ES-I3 (cell line): ENCODE data around the gene ATP10B.

ENCODE experiments used
- H3K36me3 ChIP-seq: 2 replicates; pipeline ENCODE4 v1.6.1; 2013; ENCODE audit warnings: mild to moderate bottlenecking, low read length, control low read depth, moderate library complexity; ENCODE audit not compliant: insufficient read depth
- H3K4me1 ChIP-seq: 2 replicates; pipeline ENCODE4 v1.6.1; 2013; ENCODE audit warnings: mild to moderate bottlenecking, control low read depth, low read length; ENCODE audit not compliant: insufficient read depth
- H3K9ac ChIP-seq: 2 replicates; pipeline ENCODE4 v1.6.1; 2013; ENCODE audit warnings: low read depth, mild to moderate bottlenecking, low read length, moderate library complexity
- H3K9me3 ChIP-seq: 2 replicates; pipeline ENCODE4 v1.6.1; 2013; ENCODE audit warnings: mild to moderate bottlenecking, low read length, moderate library complexity; ENCODE audit not compliant: control insufficient read depth, insufficient read depth

Gene ATP10B

GRCh38 chr5:160665460-160665859, 186.6 kb downstream of the ATP10B start:
- H3K9me3 ChIP-seq = no peaks in the 10 kb centered on the region
- no peaks in the 10 kb centered on the region for H3K36me3 ChIP-seq
- no peaks in the 10 kb centered on the region; the same call in 1 of the 2 replicates for H3K4me1 ChIP-seq
- H3K9ac ChIP-seq = no peak overlapping the region

GRCh38 chr5:160660132-160660531, 191.9 kb downstream of the ATP10B start:
- Histone ChIP-seq H3K4me1 (peaks cover 5% of the 10 kb centered on the region; the same call in 1 of the 2 replicates), H3K9me3 (no peaks in the 10 kb centered on the region), H3K36me3 (no peaks in the 10 kb centered on the region), H3K9ac (no peak overlapping the region)

- no peak overlapping the region for H3K9ac ChIP-seq
- 0 out of 2 replicates have a peak, but pooled peaks cover 5% of the 10 kb centered on the region for H3K4me1 ChIP-seq
- H3K36me3 ChIP-seq = no peaks in the 10 kb centered on the region
- H3K9me3 ChIP-seq = no peaks in the 10 kb centered on the region
Observed at GRCh38 chr5:160657622-160658458, 194.2 kb downstream of the ATP10B start.

- no peak overlapping the region for H3K9ac ChIP-seq
- 0 out of 2 replicates have a peak, but pooled peaks cover 5% of the 10 kb centered on the region for H3K4me1 ChIP-seq
- H3K36me3 ChIP-seq = no peaks in the 10 kb centered on the region
- H3K9me3 ChIP-seq = no peaks in the 10 kb centered on the region
Observed at GRCh38 chr5:160657068-160657507, 194.9 kb downstream of the ATP10B start.

GRCh38 chr5:160655717-160656116, 196.3 kb downstream of the ATP10B start:
- Histone ChIP-seq H3K36me3 (no peaks in the 10 kb centered on the region), H3K4me1 (0 out of 2 replicates have a peak, but pooled peaks cover 5% of the 10 kb centered on the region), H3K9me3 (no peaks in the 10 kb centered on the region), H3K9ac (no peak overlapping the region)

DNA sequence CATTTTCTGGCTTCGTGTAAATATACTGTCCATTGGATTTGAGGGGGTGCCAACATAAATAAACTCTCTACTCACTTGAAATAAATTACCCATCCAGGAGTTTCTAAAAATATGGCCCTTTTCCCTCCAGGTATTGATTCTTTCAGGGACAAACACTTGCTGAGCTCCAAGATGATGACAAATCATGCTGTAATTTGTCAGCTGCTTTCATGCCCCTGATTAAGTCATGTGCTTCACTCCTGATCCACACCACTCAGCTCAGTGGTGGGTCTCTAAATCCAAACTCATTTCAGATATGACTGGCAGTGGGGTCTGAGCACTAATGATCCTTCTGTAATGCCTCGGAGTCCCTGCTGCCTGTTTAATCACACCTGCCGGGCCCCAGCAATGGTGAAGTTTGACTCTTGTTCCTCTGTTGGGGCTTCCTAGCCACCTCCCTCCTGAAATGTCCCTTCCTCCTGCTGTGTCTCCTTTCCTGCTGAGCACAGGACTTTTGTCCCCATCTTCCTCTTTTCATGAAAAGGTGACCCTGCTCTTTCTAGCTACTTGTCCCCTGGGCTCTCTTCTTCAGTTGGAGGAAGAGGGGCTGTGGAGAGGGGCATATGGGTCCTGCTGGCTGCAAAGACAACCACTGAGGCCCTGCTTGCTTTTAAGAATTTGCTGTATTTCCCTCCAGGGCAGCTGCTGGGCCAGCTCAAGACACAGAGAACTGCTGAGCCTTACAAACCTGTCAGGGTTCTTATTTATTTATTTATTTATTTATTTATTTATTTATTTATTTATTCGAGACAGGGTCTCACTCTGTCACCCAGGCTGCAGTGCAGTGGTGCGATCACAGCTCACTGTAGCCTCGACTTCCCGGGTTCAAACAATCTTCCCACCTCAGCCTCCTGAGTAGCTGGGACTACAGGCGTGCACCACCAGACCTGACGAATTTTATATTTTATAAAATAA, 200.0 kb downstream of the ATP10B start:
- Histone ChIP-seq H3K36me3 (no peaks in the 10 kb centered on the region), H3K4me1 (0 out of 2 replicates have a peak, but pooled peaks cover 1% of the 10 kb centered on the region), H3K9me3 (no peaks in the 10 kb centered on the region), H3K9ac (no peak overlapping the region)

GRCh38 chr5:160649304-160649703, 202.7 kb downstream of the ATP10B start:
- H3K36me3 ChIP-seq = no peaks in the 10 kb centered on the region
- H3K9ac ChIP-seq = no peak overlapping the region
- H3K4me1 ChIP-seq = no peaks in the 10 kb centered on the region
- H3K9me3 ChIP-seq = no peaks in the 10 kb centered on the region

- H3K36me3 ChIP-seq = no peaks in the 10 kb centered on the region
- no peaks in the 10 kb centered on the region for H3K4me1 ChIP-seq
- H3K9me3 ChIP-seq = no peaks in the 10 kb centered on the region
- H3K9ac ChIP-seq = no peak overlapping the region
Observed at GRCh38 chr5:160646033-160646432, 206.0 kb downstream of the ATP10B start.

GRCh38 chr5:160643616-160644240, 208.3 kb downstream of the ATP10B start:
- no peaks in the 10 kb centered on the region for H3K4me1 ChIP-seq
- no peak overlapping the region for H3K9ac ChIP-seq
- H3K36me3 ChIP-seq = no peaks in the 10 kb centered on the region
- H3K9me3 ChIP-seq = no peaks in the 10 kb centered on the region

- Histone ChIP-seq H3K9me3 (no peaks in the 10 kb centered on the region), H3K9ac (no peak overlapping the region), H3K36me3 (no peaks in the 10 kb centered on the region), H3K4me1 (no peaks in the 10 kb centered on the region)
Observed at GRCh38 chr5:160641405-160641804, 210.6 kb downstream of the ATP10B start.

- Histone ChIP-seq H3K4me1 (no peaks in the 10 kb centered on the region), H3K9me3 (no peaks in the 10 kb centered on the region), H3K36me3 (no peaks in the 10 kb centered on the region), H3K9ac (no peak overlapping the region)
Observed at GRCh38 chr5:160640406-160640805, 211.6 kb downstream of the ATP10B start.

DNA sequence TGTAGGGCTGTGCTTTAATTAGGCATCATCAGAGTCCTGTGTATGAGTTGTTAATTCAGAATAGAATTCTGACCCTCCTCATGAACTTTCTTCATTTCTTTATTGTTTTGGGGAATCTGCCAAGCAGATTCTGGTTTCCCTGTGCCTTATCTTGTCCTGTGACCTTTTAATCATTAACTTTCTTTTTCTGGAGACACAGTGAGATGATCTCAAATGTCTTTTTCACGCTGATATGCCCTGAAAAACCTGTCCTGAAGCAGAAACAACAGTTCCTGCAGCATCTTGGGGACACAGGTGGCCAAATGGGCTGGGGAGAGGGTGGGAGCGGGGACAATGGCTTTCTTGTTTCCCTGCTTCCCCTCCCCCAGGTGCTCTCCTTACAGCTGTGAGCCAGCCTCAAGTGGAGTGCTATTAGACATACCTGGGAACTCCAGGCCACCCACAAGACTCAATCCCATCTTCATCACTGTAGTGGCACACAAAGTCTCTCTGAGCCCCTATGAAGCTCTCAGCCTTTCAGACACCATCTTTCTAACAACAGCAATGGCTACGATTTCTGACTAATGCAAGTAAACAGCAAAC, 213.8 kb downstream of the ATP10B start:
- H3K9me3 ChIP-seq = no peaks in the 10 kb centered on the region
- no peaks in the 10 kb centered on the region for H3K36me3 ChIP-seq
- H3K9ac ChIP-seq = no peak overlapping the region
- no peaks in the 10 kb centered on the region for H3K4me1 ChIP-seq

GRCh38 chr5:160637357-160638090, 214.5 kb downstream of the ATP10B start:
- Histone ChIP-seq H3K9ac (no peak overlapping the region), H3K36me3 (no peaks in the 10 kb centered on the region), H3K4me1 (no peaks in the 10 kb centered on the region), H3K9me3 (no peaks in the 10 kb centered on the region)
